Activated T-helper 17 cell treated with anti-CD3 and anti-CD28 coated beads, Interleukin-2, amount 50 U/mL, for 72 hours (primary cell): ENCODE results near the gene AP1S2. TPM values are rescaled to one million over a fixed set of nuclear protein-coding genes. Genes with fewer than 3 reads are reported as not detected.

Experiments
- ATAC-seq: fragments of 150-1000 bp; cut with Tn5 transposase; replicated peaks from 2 replicates; pipeline ENCODE4 v1.10.0; 2021; ENCODE audit warnings: mild to moderate bottlenecking, moderate library complexity
- H3K27ac Mint-ChIP-seq: one replicate; pipeline ENCODE4 v1.8.0; 2022; ENCODE audit warnings: mixed read lengths
- H3K27me3 Mint-ChIP-seq: one replicate; pipeline ENCODE4 v1.8.0; 2022; ENCODE audit warnings: mixed read lengths
- H3K36me3 Mint-ChIP-seq: one replicate; pipeline ENCODE4 v1.8.0; 2022; ENCODE audit warnings: low read depth, mild to moderate bottlenecking, mixed read lengths
- H3K4me1 Mint-ChIP-seq: one replicate; pipeline ENCODE4 v1.8.0; 2022; ENCODE audit warnings: mixed read lengths
- H3K4me3 Mint-ChIP-seq: one replicate; pipeline ENCODE4 v1.8.0; 2022; ENCODE audit warnings: mild to moderate bottlenecking, mixed read lengths
- H3K9me3 Mint-ChIP-seq: one replicate; pipeline ENCODE4 v1.8.0; 2022; ENCODE audit warnings: mixed read lengths
- total RNA-seq, 2 donors: library from RNA; stranded (reverse); gene quantifications; one replicate each; pipeline ENCODE4 v1.2.3, GENCODE V29; 2022

AP1S2 gene
- total RNA-seq, 2 donors from 2014 or later: 20.6 to 25.2 TPM

DNA sequence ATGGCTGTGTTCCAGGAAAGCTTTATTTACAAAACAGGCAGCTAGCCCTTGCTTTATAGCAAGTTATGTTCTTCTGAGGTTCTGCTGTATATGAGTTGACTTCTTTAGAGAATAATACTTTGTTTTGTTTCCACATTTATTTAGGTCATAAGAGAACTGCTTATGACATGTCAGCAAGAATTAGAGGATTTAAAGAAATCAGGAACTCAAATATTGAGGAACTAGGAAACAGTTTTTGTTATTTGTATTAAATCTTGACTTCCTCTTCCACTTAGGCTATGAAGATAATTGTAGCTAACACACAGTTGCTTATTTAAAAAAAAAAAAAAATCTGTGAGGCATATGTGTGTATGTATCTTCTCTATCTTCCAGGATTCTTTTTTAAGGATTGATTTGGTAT lies 50.0 kb downstream of the AP1S2 start:
- no peaks in the 10 kb centered on the region for H3K27me3 Mint-ChIP-seq
- ATAC-seq: no peak
- H3K36me3 Mint-ChIP-seq: peaks cover 83% of the 10 kb centered on the region
- H3K4me3 Mint-ChIP-seq: no peak overlapping the region
- no peaks in the 10 kb centered on the region for H3K4me1 Mint-ChIP-seq
- no peak overlapping the region for H3K27ac Mint-ChIP-seq
- H3K9me3 Mint-ChIP-seq: no peaks in the 10 kb centered on the region

DNA sequence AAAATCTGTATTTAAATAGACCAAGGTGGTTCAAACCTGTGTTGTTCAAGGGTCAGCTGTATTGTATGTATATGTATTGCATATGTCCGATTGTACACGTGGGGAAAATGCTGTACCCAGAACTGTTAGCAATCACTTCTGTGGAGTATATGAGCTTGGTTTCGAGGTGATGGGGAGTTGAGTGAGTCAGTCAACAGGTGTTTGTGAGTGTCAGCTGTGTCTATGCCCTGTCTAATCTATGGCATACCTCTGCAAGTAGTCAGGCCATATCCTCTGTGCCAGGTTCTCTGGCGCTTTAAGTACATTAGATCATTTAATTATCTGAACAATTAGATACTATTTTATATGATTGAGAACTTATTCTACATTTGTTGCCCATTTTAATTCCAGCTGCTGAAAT lies 56.9 kb downstream of the AP1S2 start:
- peaks cover 77% of the 10 kb centered on the region for H3K36me3 Mint-ChIP-seq
- ATAC-seq: no peak
- no peaks in the 10 kb centered on the region for H3K9me3 Mint-ChIP-seq
- no peak overlapping the region for H3K27ac Mint-ChIP-seq
- no peaks in the 10 kb centered on the region for H3K4me1 Mint-ChIP-seq
- H3K27me3 Mint-ChIP-seq: no peaks in the 10 kb centered on the region
- no peak overlapping the region for H3K4me3 Mint-ChIP-seq

DNA sequence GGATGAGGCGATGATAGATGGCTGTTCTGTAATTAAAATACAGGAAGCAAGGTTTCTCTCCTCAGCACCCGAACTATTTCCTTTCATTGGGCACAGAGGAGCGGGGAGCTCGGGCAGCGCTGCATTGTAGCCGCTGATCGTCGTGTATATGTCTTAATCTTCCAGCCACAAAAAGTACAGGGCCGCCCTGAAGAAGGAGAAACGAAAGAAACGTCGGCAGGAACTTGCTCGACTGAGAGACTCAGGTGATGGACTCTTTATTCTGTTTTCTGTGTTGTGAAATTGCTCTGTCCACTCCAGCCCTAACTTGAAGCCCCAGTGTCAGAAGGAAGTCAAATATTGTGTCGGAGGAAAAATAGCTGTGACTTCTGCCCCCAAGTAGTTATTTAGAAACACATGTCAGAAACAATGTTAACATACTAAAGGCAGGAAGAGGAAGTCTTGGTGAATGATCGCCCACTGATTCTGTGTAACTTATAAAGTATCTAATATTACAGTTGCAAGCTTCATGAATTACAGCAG lies 63.8 kb downstream of the AP1S2 start:
- no peaks in the 10 kb centered on the region for H3K9me3 Mint-ChIP-seq
- no peak overlapping the region for H3K27ac Mint-ChIP-seq
- no peaks in the 10 kb centered on the region for H3K4me1 Mint-ChIP-seq
- peak; percentile 1 for ATAC-seq
- no peaks in the 10 kb centered on the region for H3K27me3 Mint-ChIP-seq
- no peak overlapping the region for H3K4me3 Mint-ChIP-seq
- peaks cover 32% of the 10 kb centered on the region for H3K36me3 Mint-ChIP-seq

DNA sequence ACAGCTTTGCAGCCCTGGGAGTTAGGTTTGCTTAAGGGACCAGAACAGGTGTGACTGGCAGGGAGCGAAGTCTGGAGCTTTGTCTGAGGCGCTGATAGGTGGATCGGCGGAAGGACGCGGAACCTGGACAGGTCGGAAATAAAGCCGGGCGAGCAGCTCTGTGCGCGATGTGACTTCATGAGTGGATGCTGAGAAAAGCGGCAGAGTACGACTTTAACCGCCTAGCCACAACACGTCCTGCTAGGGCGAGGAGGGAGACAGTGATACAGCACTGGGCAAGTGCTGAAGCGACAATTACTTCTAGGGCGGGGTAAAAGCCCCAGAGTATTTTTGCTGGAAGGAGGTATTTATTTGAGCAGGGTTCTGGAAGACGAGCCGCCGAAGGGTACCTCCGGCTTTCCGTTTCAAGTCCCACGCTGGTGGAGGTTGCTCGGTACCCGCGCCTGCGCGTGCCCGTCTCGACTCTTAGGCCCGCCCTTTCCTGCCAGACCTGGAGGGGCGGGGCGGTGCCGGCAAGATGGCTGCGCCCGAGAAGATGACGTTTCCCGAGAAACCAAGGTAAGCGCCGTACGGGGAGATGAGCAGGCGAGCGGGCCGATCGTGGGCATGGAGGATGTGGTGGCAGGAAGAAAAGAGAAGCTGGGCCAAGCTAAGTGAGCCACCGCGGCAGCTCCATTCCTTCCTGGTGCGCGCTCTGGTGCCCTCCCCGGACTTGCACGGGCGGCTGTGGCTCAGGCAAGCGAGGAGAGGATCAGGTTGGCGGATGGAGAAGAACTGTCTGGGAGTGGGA lies 64.4 kb downstream of the AP1S2 start, which contains the start of gene ZRSR2:
TSS of gene ZRSR2 (plus strand) at position 506 of the 790 bp plus-strand sequence. CDS start at position 518, 12 bp downstream.
- H3K36me3 Mint-ChIP-seq: peaks cover 28% of the 10 kb centered on the region
- no peaks in the 10 kb centered on the region for H3K27me3 Mint-ChIP-seq

DNA sequence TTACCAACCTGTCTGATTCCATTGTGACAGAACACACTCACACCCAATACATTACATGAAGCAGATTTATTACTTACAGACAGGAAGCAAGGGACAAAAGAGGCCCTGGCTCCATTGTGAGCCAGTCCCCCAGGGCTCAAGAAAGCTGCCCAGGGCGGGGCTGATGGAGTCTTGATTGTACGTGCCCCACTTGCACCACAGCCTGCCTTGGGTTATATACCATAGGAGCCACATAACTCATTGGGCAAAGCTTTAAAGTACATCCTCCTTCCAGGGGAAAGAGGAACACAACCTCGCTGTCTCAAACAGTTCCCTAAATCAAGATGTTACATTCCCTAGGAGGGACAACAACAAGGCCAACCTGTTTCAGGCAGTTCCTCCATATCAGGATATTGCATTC lies 67.7 kb downstream of the AP1S2 start:
- Mint-ChIP-seq H3K36me3 (peaks cover 14% of the 10 kb centered on the region), H3K27ac (no peak overlapping the region), H3K4me1 (peaks cover 4% of the 10 kb centered on the region), H3K27me3 (no peaks in the 10 kb centered on the region), H3K4me3 (no peak overlapping the region), H3K9me3 (no peaks in the 10 kb centered on the region)
- no peak for ATAC-seq

More for the DNA sequence above, 64.4 kb downstream of the AP1S2 start, which contains the start of gene ZRSR2:
- Mint-ChIP-seq H3K4me1 (no peaks in the 10 kb centered on the region), H3K4me3 (no peak within 1 kb of the TSS), H3K27ac (no peak within 1 kb of the TSS), H3K9me3 (no peaks in the 10 kb centered on the region)
- peak; percentile 94 for ATAC-seq

DNA sequence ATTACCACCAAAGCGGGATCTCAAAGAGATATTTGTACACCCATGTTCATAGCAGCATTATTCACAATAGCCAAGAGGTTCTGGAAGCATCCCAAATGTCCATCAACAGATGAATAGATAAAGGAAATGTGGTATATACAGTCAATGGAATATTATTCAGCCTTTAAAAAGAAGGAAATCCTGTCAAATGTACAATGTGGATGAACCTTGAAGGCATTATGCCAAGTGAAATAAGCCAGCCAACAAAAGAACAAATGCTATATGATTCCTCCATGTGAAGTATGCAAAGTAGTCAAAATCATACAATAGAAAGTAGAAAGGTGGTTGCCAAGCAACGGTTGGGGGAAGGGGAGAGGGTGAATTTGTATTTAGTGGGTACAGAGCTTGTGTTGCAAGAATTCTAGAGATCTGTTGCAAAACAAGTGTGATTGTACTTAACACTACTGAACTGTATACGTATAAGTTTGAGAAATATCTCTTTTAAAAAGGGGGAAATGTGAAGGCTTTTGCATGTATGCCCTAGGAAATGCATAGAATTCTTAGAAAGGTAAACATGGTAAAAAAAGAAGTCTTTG lies 69.3 kb downstream of the AP1S2 start:
- Mint-ChIP-seq H3K27ac (no peak overlapping the region), H3K27me3 (no peaks in the 10 kb centered on the region), H3K36me3 (peaks cover 21% of the 10 kb centered on the region), H3K4me3 (no peak overlapping the region), H3K9me3 (no peaks in the 10 kb centered on the region), H3K4me1 (peaks cover 4% of the 10 kb centered on the region)
- no peak for ATAC-seq

DNA sequence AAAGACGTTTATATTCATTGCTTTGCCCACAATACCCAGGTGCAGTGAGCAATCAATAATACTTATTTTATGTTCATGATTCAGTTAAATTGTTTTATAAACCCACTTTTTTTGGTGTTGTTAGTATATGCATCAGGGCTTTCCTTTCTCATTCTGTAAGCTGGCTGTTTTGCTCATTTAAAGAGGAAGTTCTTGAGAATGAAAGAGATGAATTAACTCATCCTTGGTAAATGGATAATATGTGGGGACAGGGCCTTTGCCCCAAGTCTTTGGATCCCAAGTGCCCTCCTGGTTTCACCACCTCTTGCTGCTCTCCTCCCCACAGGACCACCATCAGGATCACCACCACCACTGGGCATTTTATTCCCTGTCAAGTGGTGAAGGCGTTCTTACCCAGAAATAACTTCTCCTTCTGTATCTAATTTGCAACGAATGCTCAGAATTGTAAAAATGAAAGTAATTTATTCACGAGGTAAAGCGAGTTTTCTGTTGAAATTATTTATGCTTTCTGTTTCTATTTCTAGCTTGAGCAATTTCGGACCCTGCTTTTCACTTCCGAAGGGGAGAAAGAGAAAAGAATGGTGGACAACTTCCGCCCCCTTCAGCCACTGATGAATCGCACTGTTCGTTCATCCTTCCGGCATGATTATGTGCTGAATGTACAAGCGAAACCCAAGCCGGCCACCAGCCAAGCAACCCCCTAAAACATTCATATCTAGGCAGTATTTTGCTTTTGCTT lies 72.5 kb downstream of the AP1S2 start:
- H3K9me3 Mint-ChIP-seq: no peaks in the 10 kb centered on the region
- peak overlapping the region; percentile 92 for H3K4me3 Mint-ChIP-seq
- peaks cover 4% of the 10 kb centered on the region for H3K4me1 Mint-ChIP-seq
- H3K27ac Mint-ChIP-seq: peak overlapping the region; percentile 96
- ATAC-seq: peak; percentile 83
- no peaks in the 10 kb centered on the region for H3K27me3 Mint-ChIP-seq
- peaks cover 36% of the 10 kb centered on the region for H3K36me3 Mint-ChIP-seq

Other genes with a start within 250 kb of the AP1S2 start
- gene CLTRN, start 190.0 kb downstream of the AP1S2 start, total RNA-seq: under 1 TPM in 1 of 2 donors, not detected in 1; 0.85 TPM
- gene CA5B, start 116.5 kb downstream of the AP1S2 start, total RNA-seq: 10 to 100 TPM; 14.5 to 45.9 TPM
- gene ZRSR2, start 64.3 kb downstream of the AP1S2 start, total RNA-seq: 10 to 100 TPM; 10.0 to 11.6 TPM